Fibroblast of lung (primary cell): ENCODE measurements around the gene LPP.

Experiments
- CTCF ChIP-seq, 2 donors: IDR thresholded peaks in 1 of 2; conservative IDR thresholded peaks in 1 of 2; 1 replicate in 1 of 2; 2 replicates in 1 of 2; pipeline ENCODE4 v1.5.1; 2011 to 2012; ENCODE audit warnings: low read length in 2 of 2, control low read depth in 1 of 2, inconsistent platforms in 1 of 2, low read depth in 1 of 2, mild to moderate bottlenecking in 1 of 2
- EZH2 ChIP-seq: IDR thresholded peaks from 2 replicates; pipeline ENCODE4 v1.5.1; 2012; ENCODE audit warnings: low read length, control low read depth, mild to moderate bottlenecking; ENCODE audit errors: missing control alignments

GRCh38 chr3:188522115-188522514 lies 368.2 kb downstream of the LPP start:
- TF ChIP-seq CTCF (conservative IDR thresholded peaks at IDR 0.05 in 1 of 2, IDR thresholded peaks at IDR 0.05 in 1 of 2; ENCODE audit: low read depth in 1 of 2, low read length in 2 of 2), result no peak
- TF ChIP-seq EZH2, result no peak
